HCT116 (cell line): Measurements from ENCODE around the gene VWA1. TPM values are rescaled to one million over a fixed set of nuclear protein-coding genes. Genes with fewer than 3 reads are reported as not detected.

Experiments used
- ATAC-seq: fragments of 200-7000 bp; cut with Tn5 transposase; 2 replicates; pipeline ENCODE4 v1.9.1; 2020; ENCODE audit warnings: mild to moderate bottlenecking, moderate library complexity
- BruUV-seq: library from RNA; stranded (reverse); fragments of 400-500 nt; replicated peaks from 2 replicates; lab custom pipeline; 2021; lab: Mats Ljungman, UMichigan
- CTCF ChIA-PET: fragments of 300-600 bp; sonication (Branson Sonifier 250); formaldehyde crosslinking; loops from one replicate; lab custom pipeline; 2021; ENCODE audit warnings: antibody characterized with exemption; lab: Charles Lee
- POLR2A ChIA-PET: fragments of 300-600, 350-600 bp; sonication (Branson Sonifier 250); formaldehyde crosslinking; loops from one replicate; lab custom pipeline; 2021; ENCODE audit warnings: antibody characterized with exemption; lab: Charles Lee
- RAD21 ChIA-PET, 2 experiments: fragments of 300-600 bp; sonication (Branson Sonifier 250); formaldehyde crosslinking; loops; one replicate each; lab custom pipeline; 2023; ENCODE audit warnings: low total read pairs in 2 of 2; ENCODE audit not compliant: uncharacterized antibody in 2 of 2, unreplicated experiment in 2 of 2, low non-redundant PET in 1 of 2; lab: Charles Lee
- DNase-seq: peaks from one replicate; pipeline ENCODE4 v3.0.0-alpha.2; 2010; ENCODE audit warnings: low read depth, low spot score
- H2AFZ ChIP-seq: fragments of 200-600 bp; shearing (Covaris generic), sonication (generic); 2 replicates; pipeline ENCODE4 v1.6.1; 2017; ENCODE audit warnings: low read depth, mixed run types, mixed read lengths, antibody characterized with exemption, low read length; ENCODE audit not compliant: poor library complexity, severe bottlenecking
- H3K27ac ChIP-seq: 2 replicates; pipeline ENCODE4 v1.5.1; 2012; ENCODE audit warnings: low read depth, low read length
- H3K27me3 ChIP-seq: fragments of 200-600 bp; sonication (generic); 2 replicates; pipeline ENCODE4 v1.6.1; 2016; ENCODE audit warnings: mixed run types, low read length, mixed read lengths; ENCODE audit not compliant: insufficient read depth
- H3K36me3 ChIP-seq, 2 experiments: fragments of 200-500 bp in 1 of 2; fragments of 200-600 bp in 1 of 2; sonication (Bioruptor generic) in 1 of 2; sonication (generic) in 1 of 2; 2 replicates each; pipeline versions ENCODE4 v1.5.1 to v1.6.1; 2014 to 2016; ENCODE audit warnings: low read length in 2 of 2, inconsistent platforms in 1 of 2, mixed read lengths in 1 of 2, mixed run types in 1 of 2; ENCODE audit not compliant: insufficient read depth in 2 of 2, control insufficient read depth in 1 of 2
- H3K4me1 ChIP-seq, 2 experiments: fragments of 200-600 bp in 1 of 2; sonication (generic) in 1 of 2; 2 replicates each; pipeline versions ENCODE4 v1.5.1 to v1.6.1; 2012 to 2017; ENCODE audit warnings: low read length in 2 of 2, inconsistent platforms in 1 of 2, mild to moderate bottlenecking in 1 of 2, mixed read lengths in 1 of 2, mixed run types in 1 of 2, moderate library complexity in 1 of 2; ENCODE audit not compliant: insufficient read depth in 2 of 2, control insufficient read depth in 1 of 2
- H3K4me2 ChIP-seq: fragments of 200-600 bp; sonication (generic); 2 replicates; pipeline ENCODE4 v1.6.1; 2017; ENCODE audit warnings: mixed run types, low read length, mixed read lengths
- H3K4me3 ChIP-seq, 2 experiments: fragments of 200-600 bp in 1 of 2; sonication (generic) in 1 of 2; replicated peaks in 1 of 2; 2 replicates each; pipeline ENCODE4 v1.5.1; 2011 to 2016; ENCODE audit warnings: low read length in 2 of 2, control low read depth in 1 of 2, low read depth in 1 of 2, mild to moderate bottlenecking in 1 of 2, mixed read lengths in 1 of 2, mixed run types in 1 of 2
- H3K79me2 ChIP-seq: fragments of 200-600 bp; sonication (generic); 2 replicates; pipeline ENCODE4 v1.6.1; 2017; ENCODE audit warnings: mild to moderate bottlenecking, mixed run types, low read length, moderate library complexity, mixed read lengths; ENCODE audit not compliant: insufficient read depth
- H3K9ac ChIP-seq: fragments of 200-600 bp; sonication (generic); 2 replicates; pipeline ENCODE4 v1.6.1; 2016; ENCODE audit warnings: low read length, mixed read lengths
- H3K9me2 ChIP-seq: fragments of 200-600 bp; sonication (generic), shearing (Covaris generic); 2 replicates; pipeline ENCODE4 v1.6.1; 2017; ENCODE audit warnings: mixed run types, mild to moderate bottlenecking, moderate library complexity; ENCODE audit not compliant: insufficient read depth
- H3K9me3 ChIP-seq, 2 experiments: fragments of 200-500 bp in 1 of 2; fragments of 200-600 bp in 1 of 2; sonication (Bioruptor generic) in 1 of 2; sonication (generic) in 1 of 2; 2 replicates each; pipeline ENCODE4 v1.6.1; 2014 to 2017; ENCODE audit warnings: low read length in 2 of 2, mixed read lengths in 2 of 2, inconsistent platforms in 1 of 2, low read depth in 1 of 2, mild to moderate bottlenecking in 1 of 2, mixed run types in 1 of 2, moderate library complexity in 1 of 2; ENCODE audit not compliant: control insufficient read depth in 1 of 2, insufficient read depth in 1 of 2
- H4K20me1 ChIP-seq: fragments of 200-600 bp; sonication (generic), shearing (Covaris generic); 2 replicates; pipeline ENCODE4 v1.6.1; 2017; ENCODE audit warnings: mixed run types, mild to moderate bottlenecking, moderate library complexity; ENCODE audit not compliant: insufficient read depth
- ATF3 ChIP-seq: IDR thresholded peaks from 2 replicates; pipeline ENCODE4 v1.6.1; 2012
- CBX3 ChIP-seq: IDR thresholded peaks from 2 replicates; pipeline ENCODE4 v1.6.1; 2012; ENCODE audit warnings: low read depth
- CEBPB ChIP-seq: IDR thresholded peaks from 2 replicates; pipeline ENCODE4 v1.6.1; 2012; ENCODE audit warnings: low read depth
- EZH2 ChIP-seq: fragments of 200-600 bp; sonication (generic); IDR thresholded peaks from 2 replicates; pipeline ENCODE4 v1.6.1; 2017; ENCODE audit warnings: antibody characterized with exemption, mixed run types
- FOSL1 ChIP-seq: IDR thresholded peaks from 2 replicates; pipeline ENCODE4 v1.6.1; 2012; ENCODE audit warnings: low read depth
- JUND ChIP-seq: IDR thresholded peaks from 2 replicates; pipeline ENCODE4 v1.6.1; 2012
- MAX ChIP-seq: IDR thresholded peaks from 2 replicates; pipeline ENCODE4 v1.6.1; 2012
- POLR2A ChIP-seq: IDR thresholded peaks from 2 replicates; pipeline ENCODE4 v1.7.0; 2011; ENCODE audit warnings: borderline replicate concordance; ENCODE audit not compliant: insufficient read depth, insufficient read length; ENCODE audit errors: extremely low read depth
- RAD21 ChIP-seq: IDR thresholded peaks from 2 replicates; pipeline ENCODE4 v1.6.1; 2012; ENCODE audit warnings: low read depth, mild to moderate bottlenecking
- REST ChIP-seq: IDR thresholded peaks from 2 replicates; pipeline ENCODE4 v1.6.1; 2012; ENCODE audit warnings: low read depth
- SP1 ChIP-seq: IDR thresholded peaks from 2 replicates; pipeline ENCODE4 v1.6.1; 2012; ENCODE audit warnings: low read depth
- TCF7L2 ChIP-seq: IDR thresholded peaks from 2 replicates; pipeline ENCODE4 v1.7.0; 2011; ENCODE audit warnings: borderline replicate concordance, inconsistent platforms; ENCODE audit not compliant: insufficient read depth, insufficient read length; ENCODE audit errors: extremely low read depth
- ZFX ChIP-seq: fragments of 450-650 bp; IDR thresholded peaks from 2 replicates; pipeline ENCODE4 v1.6.1; 2017
- intact Hi-C: fragments of 100-400 bp; cut with micrococcal nuclease; formaldehyde crosslinking; loops from 2 replicates; pipeline ENCODE4 v1.10.0; 2022
- total RNA-seq: library from RNA; stranded (reverse); gene quantifications from one replicate; pipeline ENCODE4 v1.2.1, GENCODE V29; 2021; ENCODE audit not compliant: unreplicated experiment
- TF ChIP-seq, protein P1 (sequence below), 3 experiments: fragments of 200-600 bp in 1 of 3; sonication (generic) in 1 of 3; IDR thresholded peaks in 2 of 3; conservative IDR thresholded peaks in 1 of 3; 2 replicates each; pipeline ENCODE4 v1.5.1; 2012 to 2017; ENCODE audit warnings: low read depth in 2 of 3, low read length in 2 of 3, antibody characterized with exemption in 1 of 3, borderline replicate concordance in 1 of 3, control low read depth in 1 of 3, mild to moderate bottlenecking in 1 of 3, mixed read lengths in 1 of 3, mixed run types in 1 of 3, moderate library complexity in 1 of 3; ENCODE audit not compliant: insufficient read depth in 1 of 3

Gene VWA1
- total RNA-seq, 1 experiment from 2014 or later, result 50.6 TPM

DNA sequence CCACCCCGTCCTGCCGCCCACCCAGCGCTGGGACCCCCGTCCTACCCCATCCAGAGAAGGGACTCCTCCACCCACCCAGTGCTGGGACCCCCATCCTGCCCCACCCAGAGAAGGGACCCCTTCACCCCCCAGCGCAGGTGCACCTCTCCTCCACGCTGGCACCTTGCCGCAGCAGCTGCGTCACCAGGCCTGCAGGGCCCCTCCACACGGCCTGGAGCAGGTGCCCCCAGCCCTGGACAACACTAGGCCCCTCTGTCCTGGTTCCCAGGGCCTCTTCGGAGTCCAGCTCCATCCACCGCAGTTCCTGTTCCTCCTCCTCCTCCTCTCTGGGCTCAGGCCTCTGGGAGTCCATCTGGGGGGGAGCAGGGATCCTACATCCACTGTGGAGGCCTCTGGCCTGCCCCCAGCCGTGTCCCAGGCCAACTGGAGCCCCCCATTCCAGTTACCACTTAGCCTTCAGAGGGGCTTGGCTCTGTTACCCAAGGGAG is 14.8 kb upstream of the VWA1 start:
- Histone ChIP-seq H3K36me3 (no peaks in the 10 kb centered on the region), H3K4me3 (no peak overlapping the region), H2AFZ (no peak overlapping the region), H3K27me3 (no peaks in the 10 kb centered on the region), H3K27ac (no peak overlapping the region; the same call in 1 of the 2 replicates), H3K9me3 (no peaks in the 10 kb centered on the region), H3K9ac (no peak overlapping the region), H3K4me1 (peaks cover 14 to 32% of the 10 kb centered on the region in 2 experiments), H3K79me2 (no peaks in the 10 kb centered on the region), H4K20me1 (no peaks in the 10 kb centered on the region), H3K4me2 (no peak overlapping the region), H3K9me2 (no peaks in the 10 kb centered on the region)
- ChIA-PET POLR2A (no interaction called here), RAD21 (no interaction called here), CTCF (no interaction called here)
- BruUV-seq, result no TSS peak
- DNase-seq (no peak), ATAC-seq (no peak)
- intact Hi-C loops, result no loop called here
- TF ChIP-seq JUND, result no peak
- no peak for TF ChIP-seq CEBPB
- TF ChIP-seq, protein P1, sequence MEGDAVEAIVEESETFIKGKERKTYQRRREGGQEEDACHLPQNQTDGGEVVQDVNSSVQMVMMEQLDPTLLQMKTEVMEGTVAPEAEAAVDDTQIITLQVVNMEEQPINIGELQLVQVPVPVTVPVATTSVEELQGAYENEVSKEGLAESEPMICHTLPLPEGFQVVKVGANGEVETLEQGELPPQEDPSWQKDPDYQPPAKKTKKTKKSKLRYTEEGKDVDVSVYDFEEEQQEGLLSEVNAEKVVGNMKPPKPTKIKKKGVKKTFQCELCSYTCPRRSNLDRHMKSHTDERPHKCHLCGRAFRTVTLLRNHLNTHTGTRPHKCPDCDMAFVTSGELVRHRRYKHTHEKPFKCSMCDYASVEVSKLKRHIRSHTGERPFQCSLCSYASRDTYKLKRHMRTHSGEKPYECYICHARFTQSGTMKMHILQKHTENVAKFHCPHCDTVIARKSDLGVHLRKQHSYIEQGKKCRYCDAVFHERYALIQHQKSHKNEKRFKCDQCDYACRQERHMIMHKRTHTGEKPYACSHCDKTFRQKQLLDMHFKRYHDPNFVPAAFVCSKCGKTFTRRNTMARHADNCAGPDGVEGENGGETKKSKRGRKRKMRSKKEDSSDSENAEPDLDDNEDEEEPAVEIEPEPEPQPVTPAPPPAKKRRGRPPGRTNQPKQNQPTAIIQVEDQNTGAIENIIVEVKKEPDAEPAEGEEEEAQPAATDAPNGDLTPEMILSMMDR (IDR thresholded peaks at IDR 0.05 in 2 of 3, conservative IDR thresholded peaks at IDR 0.05 in 1 of 3; ENCODE audit: borderline replicate concordance in 1 of 3, insufficient read depth in 1 of 3, low read depth in 2 of 3, low read length in 2 of 3), result no peak
- TF ChIP-seq ZFX, result no peak
- no peak for TF ChIP-seq ATF3

DNA sequence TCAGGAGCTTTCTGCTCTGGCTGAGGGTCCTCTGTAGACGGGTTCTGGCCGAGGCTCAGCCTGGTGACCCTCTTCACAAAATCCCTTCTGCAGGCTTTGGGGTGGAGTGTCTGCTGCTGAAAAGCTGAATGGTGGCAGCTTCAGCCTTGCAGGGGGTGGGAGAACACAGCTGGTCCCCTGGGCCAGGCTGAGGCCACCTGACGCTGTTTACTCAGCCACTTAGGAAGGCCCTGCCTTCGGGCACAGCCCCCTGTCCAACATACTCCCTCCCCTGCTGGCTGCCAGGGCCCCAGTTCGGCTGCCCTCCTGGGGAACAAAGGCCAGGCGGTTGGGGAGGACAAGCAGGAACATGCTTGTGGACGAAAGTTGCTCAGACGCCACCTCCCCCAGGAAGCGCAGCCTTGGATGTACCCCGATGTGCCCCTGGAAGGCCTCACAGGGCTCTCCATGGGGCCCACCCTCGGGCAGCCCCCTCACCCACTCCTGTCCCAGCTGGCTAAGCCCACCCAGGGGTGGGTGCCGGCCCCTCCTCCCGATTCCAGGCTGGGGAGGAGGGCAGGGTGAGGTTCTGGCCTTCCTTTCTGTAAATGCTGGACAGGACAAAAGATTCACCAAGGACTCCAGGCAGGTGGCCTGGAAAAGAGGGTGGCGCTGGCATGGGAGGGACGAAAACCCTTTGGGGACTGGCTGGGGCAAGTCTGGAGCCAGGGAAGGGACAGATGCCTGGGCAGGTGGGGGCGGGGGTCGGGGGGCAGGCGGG is 14.2 kb upstream of the VWA1 start, which contains the start of gene ANKRD65:
Gene ANKRD65, minus strand, starts transcription at position 130 of the 760 bp plus-strand sequence. CDS start 271 bp downstream, outside the sequence.
- 0 out of 2 replicates have a peak within 1 kb of the TSS, but pooled peaks have one; percentile 26 for H3K9ac ChIP-seq
- H3K4me1 ChIP-seq, result peaks cover 18 to 39% of the 10 kb centered on the region in 2 experiments
- no peaks in the 10 kb centered on the region for H3K79me2 ChIP-seq
- H3K4me2 ChIP-seq, result peak within 1 kb of the TSS; percentile 50; the same call in 1 of the 2 replicates
- H3K36me3 ChIP-seq, result no peaks in the 10 kb centered on the region
- BruUV-seq, result no TSS peak
- ATAC-seq, result no peak
- intact Hi-C loops, result no loop called here
- CTCF ChIA-PET, result no interaction called here
- POLR2A ChIA-PET, result no interaction called here
- no peaks in the 10 kb centered on the region for H3K9me2 ChIP-seq
- no peaks in the 10 kb centered on the region for H4K20me1 ChIP-seq
- no peak within 1 kb of the TSS for H3K4me3 ChIP-seq
- no peaks in the 10 kb centered on the region for H3K27me3 ChIP-seq
- DNase-seq, result no peak
- RAD21 ChIA-PET, result no interaction called here
- H2AFZ ChIP-seq, result no peak within 1 kb of the TSS
- no peaks in the 10 kb centered on the region for H3K9me3 ChIP-seq
- peak within 1 kb of the TSS; percentile 27; the same call in 1 of the 2 replicates for H3K27ac ChIP-seq
- TF ChIP-seq REST (no peak), TCF7L2 (no peak), POLR2A (no peak), SP1 (no peak), MAX (no peak), RAD21 (no peak), EZH2 (no peak), CEBPB (no peak), FOSL1 (no peak), ZFX (no peak), CBX3 (no peak)
